H1 (cell line): ENCODE data around the gene VSTM4. TPM values are rescaled to one million over a fixed set of nuclear protein-coding genes. Genes with fewer than 3 reads are reported as not detected.

Experiments used
- CTCF ChIA-PET: fragments of 300-600 bp; sonication (Branson Sonifier 250); formaldehyde crosslinking; loops from one replicate; lab custom pipeline; 2021; ENCODE audit not compliant: partially characterized antibody; lab: Charles Lee
- POLR2A ChIA-PET: fragments of 300-600 bp; sonication (Branson Sonifier 250); formaldehyde crosslinking; loops from one replicate; lab custom pipeline; 2021; ENCODE audit warnings: inconsistent platforms; ENCODE audit not compliant: partially characterized antibody; lab: Charles Lee
- DNase-seq, 2 experiments: peaks; one replicate each; pipeline versions ENCODE4 v3.0.0 to v3.0.0-alpha.2; 2010 to 2022; ENCODE audit warnings: low spot score in 2 of 2, low read depth in 1 of 2, mixed read lengths in 1 of 2
- FAIRE-seq: peaks from 2 replicates; lab custom pipeline; 2011; peaks lifted over from hg19 to GRCh38; lab: Jason Lieb, UNC
- H2AFZ ChIP-seq: 2 replicates; pipeline ENCODE4 v1.8.1; 2012; ENCODE audit warnings: low read length, inconsistent platforms
- H2AK5ac ChIP-seq: 2 replicates; pipeline ENCODE4 v1.6.1; 2013; ENCODE audit warnings: low read depth, low read length
- H2BK120ac ChIP-seq: replicated peaks from 2 replicates; pipeline ENCODE3; 2013; ENCODE audit warnings: low read depth, low read length, inconsistent platforms
- H2BK12ac ChIP-seq: 2 replicates; pipeline ENCODE4 v1.6.1; 2013; ENCODE audit warnings: low read depth, low read length
- H2BK15ac ChIP-seq: 2 replicates; pipeline ENCODE4 v1.6.1; 2013; ENCODE audit warnings: low read length
- H2BK20ac ChIP-seq: 2 replicates; pipeline ENCODE4 v1.6.1; 2013; ENCODE audit warnings: low read length
- H2BK5ac ChIP-seq: 2 replicates; pipeline ENCODE4 v1.6.1; 2013; ENCODE audit warnings: low read depth, low read length
- H3K14ac ChIP-seq: 2 replicates; pipeline ENCODE4 v1.6.1; 2013; ENCODE audit warnings: inconsistent platforms; ENCODE audit not compliant: insufficient read length
- H3K18ac ChIP-seq: 2 replicates; pipeline ENCODE4 v1.6.1; 2013; ENCODE audit warnings: low read length; ENCODE audit errors: extremely low read depth
- H3K23ac ChIP-seq: 2 replicates; pipeline ENCODE4 v1.6.1; 2013; ENCODE audit warnings: inconsistent platforms; ENCODE audit not compliant: insufficient read length
- H3K23me2 ChIP-seq: 2 replicates; pipeline ENCODE4 v1.6.1; 2013; ENCODE audit warnings: low read depth, low read length
- H3K27ac ChIP-seq: 2 replicates; pipeline ENCODE4 v1.6.1; 2011; ENCODE audit warnings: low read depth, low read length, inconsistent platforms
- H3K27me3 ChIP-seq, 4 experiments: replicated peaks in 1 of 4; 1 replicate in 1 of 4; 2 replicates in 3 of 4; pipeline versions ENCODE4 v1.6.1 to v1.8.1; 2011 to 2013; ENCODE audit warnings: low read length in 3 of 4, mild to moderate bottlenecking in 3 of 4, inconsistent platforms in 2 of 4, mixed read lengths in 2 of 4, moderate library complexity in 1 of 4; ENCODE audit not compliant: control insufficient read depth in 3 of 4, insufficient read depth in 3 of 4; ENCODE audit errors: extremely low read depth in 1 of 4
- H3K36me3 ChIP-seq, 4 experiments: 2 replicates each; pipeline versions ENCODE4 v1.6.1 to v1.8.1; 2011 to 2013; ENCODE audit warnings: mild to moderate bottlenecking in 4 of 4, low read length in 3 of 4, moderate library complexity in 2 of 4, control low read depth in 1 of 4, inconsistent platforms in 1 of 4; ENCODE audit not compliant: insufficient read depth in 4 of 4, control insufficient read depth in 2 of 4
- H3K4ac ChIP-seq: replicated peaks from 2 replicates; pipeline ENCODE3; 2013; ENCODE audit warnings: low read length, low read depth, mixed read lengths, inconsistent platforms; ENCODE audit not compliant: insufficient read length
- H3K4me1 ChIP-seq, 4 experiments: replicated peaks in 1 of 4; 1 replicate in 1 of 4; 2 replicates in 3 of 4; pipeline versions ENCODE4 v1.6.1 to v1.8.1; 2011 to 2013; ENCODE audit warnings: low read length in 3 of 4, inconsistent platforms in 2 of 4, mixed read lengths in 1 of 4; ENCODE audit not compliant: insufficient read depth in 4 of 4, control insufficient read depth in 3 of 4
- H3K4me2 ChIP-seq, 2 experiments: 2 replicates each; pipeline versions ENCODE4 v1.6.1 to v1.8.1; 2011 to 2013; ENCODE audit warnings: low read depth in 2 of 2, low read length in 2 of 2, control low read depth in 1 of 2, inconsistent platforms in 1 of 2, mild to moderate bottlenecking in 1 of 2; ENCODE audit not compliant: insufficient read depth in 1 of 2
- H3K4me3 ChIP-seq, 4 experiments: fragments of 200-600, 300-600 bp in 1 of 4; sonication (generic), shearing (Covaris generic), sonication (Bioruptor Twin) in 1 of 4; 2 replicates each; pipeline versions ENCODE4 v1.5.1 to v1.8.1; 2011 to 2016; ENCODE audit warnings: low read length in 4 of 4, low read depth in 3 of 4, control low read depth in 2 of 4, inconsistent platforms in 2 of 4, mild to moderate bottlenecking in 2 of 4, mixed read lengths in 1 of 4, moderate library complexity in 1 of 4; ENCODE audit not compliant: insufficient read depth in 2 of 4; ENCODE audit errors: extremely low read depth in 1 of 4
- H3K56ac ChIP-seq: replicated peaks from 2 replicates; pipeline ENCODE3; 2013; ENCODE audit warnings: low read depth, mild to moderate bottlenecking, mixed read lengths, low read length, inconsistent platforms; ENCODE audit not compliant: insufficient read length
- H3K79me1 ChIP-seq: 2 replicates; pipeline ENCODE4 v1.6.1; 2013; ENCODE audit warnings: low read depth, low read length, control low read depth
- H3K79me2 ChIP-seq, 2 experiments: 2 replicates each; pipeline versions ENCODE4 v1.6.1 to v1.8.1; 2012 to 2013; ENCODE audit warnings: low read length in 2 of 2, mild to moderate bottlenecking in 2 of 2, inconsistent platforms in 1 of 2; ENCODE audit not compliant: insufficient read depth in 2 of 2, control insufficient read depth in 1 of 2
- H3K9ac ChIP-seq, 4 experiments: replicated peaks in 1 of 4; 1 replicate in 1 of 4; 2 replicates in 3 of 4; pipeline versions ENCODE4 v1.6.1 to v1.8.1; 2011 to 2013; ENCODE audit warnings: low read depth in 3 of 4, low read length in 3 of 4, control low read depth in 2 of 4, mild to moderate bottlenecking in 2 of 4, moderate library complexity in 2 of 4, inconsistent platforms in 1 of 4; ENCODE audit errors: extremely low read depth in 1 of 4
- H3K9me3 ChIP-seq, 2 experiments: 2 replicates each; pipeline versions ENCODE4 v1.6.1 to v1.8.1; 2012 to 2013; ENCODE audit warnings: mild to moderate bottlenecking in 2 of 2, moderate library complexity in 2 of 2, control low read depth in 1 of 2, inconsistent platforms in 1 of 2, low read depth in 1 of 2, low read length in 1 of 2, mixed read lengths in 1 of 2; ENCODE audit not compliant: insufficient read depth in 2 of 2
- H4K20me1 ChIP-seq, 2 experiments: replicated peaks in 1 of 2; 2 replicates each; pipeline versions ENCODE3 to v1.8.1; 2011 to 2013; ENCODE audit warnings: inconsistent platforms in 2 of 2, low read length in 2 of 2, mild to moderate bottlenecking in 1 of 2; ENCODE audit not compliant: insufficient read depth in 2 of 2, control insufficient read depth in 1 of 2
- H4K5ac ChIP-seq: 2 replicates; pipeline ENCODE4 v1.6.1; 2013; ENCODE audit warnings: low read length, low read depth, mixed read lengths, inconsistent platforms; ENCODE audit not compliant: insufficient read length
- H4K8ac ChIP-seq: 2 replicates; pipeline ENCODE4 v1.8.0; 2013; ENCODE audit warnings: mild to moderate bottlenecking, moderate library complexity, low read length, inconsistent platforms; ENCODE audit not compliant: insufficient read depth; ENCODE audit errors: extremely low read depth
- H4K91ac ChIP-seq: replicated peaks from 2 replicates; pipeline ENCODE3; 2013; ENCODE audit warnings: low read length, mixed read lengths, inconsistent platforms; ENCODE audit not compliant: insufficient read length
- EP300 ChIP-seq, 2 experiments: IDR thresholded peaks; 1 replicate in 1 of 2; 2 replicates in 1 of 2; pipeline ENCODE4 v1.6.1; 2011 to 2012; ENCODE audit warnings: low read depth in 2 of 2, low read length in 2 of 2, mild to moderate bottlenecking in 2 of 2, borderline replicate concordance in 1 of 2, inconsistent platforms in 1 of 2, moderate library complexity in 1 of 2
- WGBS, 2 experiments: shearing (Covaris generic) in 1 of 2; methylation state at CpG; one replicate each; pipeline versions ENCODE4 v1.1.6 to v1.1.7; 2013 to 2015; ENCODE audit warnings: low lambda C conversion rate in 2 of 2, mixed read lengths in 2 of 2, inconsistent platforms in 1 of 2, low coverage in 1 of 2, missing lambda C conversion rate in 1 of 2; ENCODE audit not compliant: insufficient replicate concordance in 2 of 2, insufficient coverage in 1 of 2, insufficient read length in 1 of 2; ENCODE audit errors: extremely low coverage in 1 of 2, missing lambda C conversion rate in 1 of 2; 5-methylcytosine and 5-hydroxymethylcytosine counted together
- polyA plus RNA-seq, 7 experiments: library from polyadenylated mRNA; depleted of rRNA in 3 of 7; stranded (reverse) in 5 of 7; unstranded in 2 of 7; fragments of >200 nt in 5 of 7; fragments of 200-250 nt in 2 of 7; gene quantifications; 1 replicate in 5 of 7; 2 replicates in 1 of 7; 4 replicates in 1 of 7; pipeline versions ENCODE4 v1.2.1 to v1.2.3, GENCODE V29; 2011 to 2013; ENCODE audit warnings: missing spikeins in 2 of 7, mixed read lengths in 2 of 7
- total RNA-seq: library from RNA; stranded (reverse); fragmentation: NEBNext Ultra II Directional; extraction: Animal tissue kit (Norgen Biotek cat#: 25700); gene quantifications from 2 replicates; pipeline ENCODE4 v1.2.1, GENCODE V29; 2021

VSTM4 gene
- total and polyA plus RNA-seq, 2 of the 8 experiments (the other 6 are each of a cell fraction or from before 2014, with no cell fraction given) = 0.48 to 0.73 TPM

GRCh38 chr10:49153971-49154370, 38.6 kb upstream of the VSTM4 start:
- H2BK15ac ChIP-seq = no peak overlapping the region
- no peaks in the 10 kb centered on the region for H3K36me3 ChIP-seq
- no peak overlapping the region for H3K9ac ChIP-seq
- POLR2A ChIA-PET = no interaction called here
- no peak overlapping the region for H2BK12ac ChIP-seq
- H2BK5ac ChIP-seq = no peak overlapping the region
- H2AK5ac ChIP-seq = no peak overlapping the region
- H4K20me1 ChIP-seq = no peaks in the 10 kb centered on the region
- no peak overlapping the region for H4K5ac ChIP-seq
- no peak for DNase-seq
- no peak overlapping the region for H3K4me3 ChIP-seq
- H3K18ac ChIP-seq = no peak overlapping the region
- no peak for FAIRE-seq
- H3K79me1 ChIP-seq = no peaks in the 10 kb centered on the region
- H3K79me2 ChIP-seq = no peaks in the 10 kb centered on the region
- no peak for TF ChIP-seq EP300 (IDR thresholded peaks at IDR 0.05; ENCODE audit: borderline replicate concordance in 1 of 2, low read depth in 2 of 2, low read length in 2 of 2)
- TF ChIP-seq, all 59 proteins: peak for 0
- Histone ChIP-seq H3K14ac (no peak overlapping the region), H2AFZ (no peak overlapping the region), H2BK120ac (no peak overlapping the region), H3K4me2 (no peak overlapping the region), H4K91ac (no peak overlapping the region), H3K23ac (no peak overlapping the region), H4K8ac (no peak overlapping the region), H3K27ac (no peak overlapping the region), H3K4me1 (peaks cover 0 to 2% (median 0%) of the 10 kb centered on the region in 4 experiments; a peak in 1 of 7 replicates), H3K23me2 (no peaks in the 10 kb centered on the region), H2BK20ac (no peak overlapping the region), H3K4ac (no peak overlapping the region), H3K56ac (no peak overlapping the region), H3K27me3 (no peaks in the 10 kb centered on the region), H3K9me3 (no peaks in the 10 kb centered on the region)
- 100% methylated on average over 1 of the region's 1 CpG; no CpG with 5 or more reads in 1 of the 2 experiments for WGBS, 2 experiments
- CTCF ChIA-PET = interaction anchor here (1.2 to 5.0 kb wide), 2 partner anchors 10 to 198 kb away, joined by 3 to 27 read pairs; no protein-coding TSS in a partner anchor
